ENCODE measurements around the gene STAT5B.
"Not testable (repeated sequence)": the region's sequence is repeated elsewhere in the genome, so short reads cannot be mapped to it uniquely, and the experiment has no call there.

The STAT5B gene

DNA sequence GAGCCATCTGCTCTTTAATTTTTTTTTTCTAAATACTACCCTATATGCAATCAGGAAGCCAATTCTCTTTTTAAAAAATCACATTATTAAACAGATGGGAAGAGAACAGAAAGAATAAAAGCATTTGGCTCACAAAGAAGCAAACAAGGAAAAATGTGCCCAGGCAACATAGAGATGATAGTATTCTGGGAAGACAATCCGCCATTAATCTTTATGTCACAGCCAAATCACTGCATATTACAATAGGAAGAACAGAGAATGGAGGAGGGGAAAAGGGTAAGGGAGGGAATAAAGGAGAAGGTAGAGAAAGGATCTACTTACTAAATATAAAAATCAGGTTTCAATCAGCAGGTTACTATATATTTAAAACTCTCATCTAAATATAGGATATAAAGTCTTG lies 34.3 kb downstream of the STAT5B start:
- DNase-seq = no peak

DNA sequence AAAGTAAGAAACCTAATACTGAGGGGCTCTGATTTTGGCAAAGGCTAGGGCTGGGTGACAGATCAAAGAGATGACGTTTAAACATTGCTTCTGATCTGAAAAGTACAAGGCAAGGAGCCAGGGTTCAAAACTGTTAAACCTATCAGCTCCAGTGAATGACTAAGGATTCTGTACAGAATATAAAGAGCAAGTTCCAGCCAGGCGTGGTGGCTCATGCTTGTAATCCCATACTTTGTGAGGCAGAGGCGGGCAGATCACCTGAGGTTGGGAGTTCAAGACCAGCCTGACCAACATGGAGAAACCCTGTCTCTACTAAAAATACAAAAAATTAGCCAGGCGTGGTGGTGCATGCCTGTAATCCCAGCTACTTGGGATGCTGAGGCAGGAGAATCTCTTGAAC lies 35.3 kb downstream of the STAT5B start:
- DNase-seq = not testable (repeated sequence)

DNA sequence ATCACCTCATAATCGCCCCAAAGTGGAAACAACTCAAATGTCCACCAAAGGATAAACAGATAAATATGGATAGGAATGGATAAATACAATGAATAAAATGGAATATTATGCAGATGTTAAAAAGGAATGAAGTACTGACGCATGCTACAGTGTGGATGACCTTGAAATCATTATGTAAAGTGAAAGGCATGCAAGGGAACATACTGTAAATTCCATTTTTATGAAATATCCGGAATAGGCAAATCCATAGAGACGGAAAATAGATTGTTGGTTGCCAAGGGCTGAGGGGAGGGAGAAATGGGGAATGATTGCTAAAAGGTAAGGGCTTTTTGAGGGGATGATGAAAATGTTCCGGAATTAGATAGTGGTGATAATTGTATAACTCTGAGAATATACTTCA lies 36.0 kb downstream of the STAT5B start:
- no peak for DNase-seq

DNA sequence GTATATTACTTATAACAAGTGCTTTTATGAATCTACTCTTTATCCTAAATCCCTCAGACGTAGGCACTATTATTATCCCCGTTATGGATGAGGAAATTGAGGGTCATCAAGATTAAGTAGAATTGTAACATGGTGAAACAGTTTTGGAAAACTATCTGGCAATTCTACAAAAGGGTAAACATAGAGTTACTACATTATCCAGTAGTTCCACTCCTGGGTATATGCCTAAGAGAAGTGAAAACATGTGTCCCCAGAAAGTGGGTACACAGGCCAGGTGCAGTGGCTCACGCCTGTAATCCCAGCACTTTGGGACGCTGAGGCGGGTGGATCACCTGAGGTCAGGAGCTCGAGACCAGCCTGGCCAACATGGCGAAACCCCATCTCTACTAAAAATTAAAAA lies 36.6 kb downstream of the STAT5B start:
- not testable (repeated sequence) for DNase-seq

DNA sequence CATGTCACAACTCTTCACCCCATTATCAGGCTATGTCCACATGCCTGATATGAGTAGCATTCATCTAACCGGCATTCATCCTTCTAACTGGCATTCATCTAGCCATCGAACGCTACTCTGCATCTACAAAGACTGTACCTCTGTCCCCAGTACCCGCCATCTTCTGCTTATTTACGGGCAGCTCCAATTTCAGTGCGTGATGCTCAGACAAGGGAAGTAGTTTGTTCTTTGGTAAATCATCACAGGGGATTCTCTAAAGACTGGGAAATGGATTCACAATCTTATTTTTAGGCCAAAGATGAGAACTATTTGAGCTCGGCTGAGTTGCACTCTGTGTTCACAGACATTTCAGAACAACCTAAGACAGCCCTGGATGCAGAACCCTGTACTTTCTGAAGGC lies 39.4 kb downstream of the STAT5B start:
- no peak for DNase-seq

GRCh38 chr17:42233994-42234393 lies 42.2 kb downstream of the STAT5B start:
- DNase-seq = no peak

DNA sequence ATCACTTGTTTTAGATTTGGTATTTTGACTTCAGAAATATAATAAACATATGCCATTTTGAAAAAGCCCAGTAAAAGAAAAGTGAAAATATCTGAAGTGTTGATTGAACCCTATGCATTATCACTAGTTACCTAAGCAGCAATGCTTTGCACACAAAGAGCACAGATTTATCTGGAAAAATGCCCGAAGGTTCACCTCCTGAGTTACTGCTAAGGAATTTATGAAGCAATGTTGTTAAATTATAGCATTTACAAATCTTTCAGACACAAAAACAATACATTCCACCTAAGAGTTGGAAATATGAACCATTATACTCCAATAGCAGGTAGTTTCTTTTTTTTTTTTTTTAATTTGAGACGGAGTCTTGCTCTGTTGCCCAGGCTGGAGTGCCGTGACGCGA lies 43.0 kb downstream of the STAT5B start:
- DNase-seq = no peak

GRCh38 chr17:42230225-42230624 lies 46.0 kb downstream of the STAT5B start:
- no peak for DNase-seq

- DNase-seq = no peak
Observed at GRCh38 chr17:42227849-42228700, 48.1 kb downstream of the STAT5B start.

DNA sequence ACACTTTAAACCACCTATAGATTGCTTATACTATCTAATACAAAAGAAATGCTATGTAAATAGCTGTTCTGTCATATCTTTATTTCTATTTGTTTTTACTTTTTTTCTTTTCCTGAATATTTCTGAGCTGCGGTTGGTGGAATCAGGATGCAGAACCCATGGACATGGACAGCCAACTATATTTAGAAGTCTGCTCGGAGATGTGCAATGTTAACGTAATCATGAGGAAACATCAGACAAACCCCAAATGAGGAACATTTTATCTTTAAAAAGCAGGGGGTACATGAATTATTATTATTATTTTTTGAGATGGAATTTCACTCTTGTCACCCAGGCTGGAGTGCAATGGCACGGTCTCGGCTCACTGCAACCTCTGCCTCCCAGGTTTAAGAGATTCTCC lies 50.5 kb downstream of the STAT5B start:
- no peak for DNase-seq

DNA sequence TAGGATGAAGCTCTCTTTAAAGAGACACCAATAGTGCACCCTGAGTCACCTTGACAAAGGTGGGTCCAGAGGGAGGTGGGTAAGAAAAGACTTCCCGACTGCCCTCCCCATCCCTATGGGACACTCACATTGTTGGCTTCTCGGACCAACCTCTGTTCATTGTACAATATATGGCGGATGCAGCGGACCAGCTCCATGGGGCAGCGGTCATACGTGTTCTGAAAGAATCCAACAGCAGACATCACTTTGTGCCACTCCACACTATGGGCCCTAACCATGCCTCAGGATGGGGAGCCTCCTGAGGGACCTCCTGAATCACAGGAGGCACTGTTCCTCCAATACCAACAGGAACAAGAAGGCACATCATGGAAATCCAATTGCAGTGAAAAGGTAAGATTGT lies 51.5 kb downstream of the STAT5B start:
- DNase-seq = no peak

GRCh38 chr17:42221886-42222745 lies 54.1 kb downstream of the STAT5B start:
- peak in 15 of 58 donors; percentile 0 to 38 (median 10) for DNase-seq

DNA sequence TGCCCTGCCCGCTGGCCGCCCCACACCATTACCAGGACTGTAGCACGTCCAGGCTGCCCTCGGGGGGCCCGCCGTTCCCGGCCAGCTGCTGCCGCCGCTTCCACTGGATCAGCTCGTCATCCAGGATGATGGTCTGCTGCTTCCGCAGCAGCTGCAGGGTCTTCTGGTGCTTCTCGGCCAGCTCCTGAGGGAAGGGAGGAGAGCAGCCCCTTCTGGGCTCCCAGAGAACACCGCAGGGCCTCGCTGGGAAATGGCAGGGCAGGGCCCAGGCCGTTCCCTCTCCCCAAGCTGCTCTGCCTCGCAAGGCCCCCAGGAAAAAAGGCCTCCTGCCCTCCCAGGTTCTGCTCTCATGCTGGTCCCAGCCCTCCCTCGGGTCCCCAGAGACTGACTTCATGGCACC lies 56.9 kb downstream of the STAT5B start:
- not testable (repeated sequence) for DNase-seq

- no peak for DNase-seq
Observed at GRCh38 chr17:42214156-42214555, 62.0 kb downstream of the STAT5B start.

- no peak for DNase-seq
Observed at GRCh38 chr17:42212382-42212781, 63.8 kb downstream of the STAT5B start.

DNA sequence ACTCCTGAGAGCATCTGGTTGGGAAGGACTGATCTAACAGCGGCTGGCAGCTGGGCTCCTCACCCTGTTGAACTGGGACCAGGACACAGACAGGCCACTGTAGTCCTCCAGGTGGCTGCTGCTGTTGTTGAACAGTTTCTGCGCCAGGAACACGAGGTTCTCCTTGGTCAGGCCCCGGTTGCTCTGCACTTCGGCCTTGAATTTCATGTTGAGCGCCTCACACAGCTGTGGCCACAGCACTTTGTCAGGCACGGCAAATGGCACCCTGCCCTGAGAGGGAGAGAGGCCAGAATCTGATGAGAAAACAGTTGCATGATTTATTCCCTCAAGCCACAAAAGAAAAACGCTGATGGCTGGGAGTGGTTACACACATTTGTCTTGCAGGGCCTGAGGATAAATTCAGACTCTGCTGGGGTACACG lies 64.3 kb downstream of the STAT5B start:
- peak in 51 of 58 donors; percentile 8 to 85 (median 59) for DNase-seq

DNA sequence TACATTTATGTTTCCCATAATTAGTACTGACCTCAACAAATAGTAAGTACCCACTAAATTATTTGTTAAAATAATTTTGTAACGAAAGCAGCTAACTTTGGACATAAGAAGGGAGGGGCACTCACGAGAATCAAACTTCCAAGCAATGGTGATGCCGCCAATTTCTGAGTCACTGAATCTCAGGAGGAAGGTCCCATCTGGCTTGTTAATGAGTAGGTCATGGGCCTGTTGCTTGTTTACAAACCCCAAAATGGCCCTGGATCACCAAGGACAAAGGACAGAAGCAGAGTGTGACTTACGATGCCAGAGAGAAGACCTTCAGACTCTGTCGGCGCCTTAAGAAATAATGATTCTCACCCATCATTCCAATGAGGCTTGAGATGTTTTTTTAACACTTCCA lies 66.1 kb downstream of the STAT5B start:
- DNase-seq = no peak

DNA sequence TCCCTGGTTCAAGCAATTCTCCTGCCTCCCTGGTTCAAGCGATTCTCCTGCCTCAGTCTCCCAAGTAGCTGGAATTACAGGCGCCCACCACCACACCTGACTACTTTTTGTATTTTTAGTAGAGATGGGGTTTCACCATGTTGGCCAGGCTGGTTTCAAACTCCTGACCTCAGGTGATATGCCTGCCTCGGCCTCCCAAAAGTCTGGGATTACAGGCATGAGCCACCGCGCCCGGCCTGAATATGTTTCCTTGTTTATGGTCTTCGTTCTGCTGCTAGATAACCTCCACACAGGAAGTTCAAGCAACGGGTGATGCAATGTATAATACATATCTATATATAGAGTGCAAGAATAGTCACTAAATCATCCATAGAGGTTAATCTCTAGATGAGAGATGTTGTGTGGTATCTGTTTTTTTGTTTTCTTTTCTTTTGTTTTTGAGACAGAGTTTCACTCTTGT lies 70.0 kb downstream of the STAT5B start:
- DNase-seq = not testable (repeated sequence)

DNA sequence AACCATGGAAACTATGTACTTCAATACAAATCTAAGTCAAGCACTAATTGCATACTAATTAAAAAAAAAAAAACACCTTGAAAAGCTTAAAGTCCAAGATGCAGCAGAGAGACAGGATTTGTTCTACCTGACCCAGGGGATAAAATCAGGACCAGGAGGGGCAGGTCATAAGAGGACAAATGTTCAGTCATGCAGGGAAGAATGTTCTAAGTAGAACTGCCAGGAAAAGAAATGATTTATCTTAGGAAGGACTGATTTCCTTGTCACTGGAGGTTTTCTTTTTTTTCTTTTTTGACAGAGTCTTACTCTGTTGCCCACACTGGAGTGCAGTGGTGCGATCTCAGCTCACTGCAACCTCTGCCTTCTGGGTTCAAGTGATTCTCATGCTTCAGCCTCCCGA lies 72.8 kb downstream of the STAT5B start:
- no peak for DNase-seq

- no peak for DNase-seq
Observed at GRCh38 chr17:42202696-42203095, 73.5 kb downstream of the STAT5B start.

DNA sequence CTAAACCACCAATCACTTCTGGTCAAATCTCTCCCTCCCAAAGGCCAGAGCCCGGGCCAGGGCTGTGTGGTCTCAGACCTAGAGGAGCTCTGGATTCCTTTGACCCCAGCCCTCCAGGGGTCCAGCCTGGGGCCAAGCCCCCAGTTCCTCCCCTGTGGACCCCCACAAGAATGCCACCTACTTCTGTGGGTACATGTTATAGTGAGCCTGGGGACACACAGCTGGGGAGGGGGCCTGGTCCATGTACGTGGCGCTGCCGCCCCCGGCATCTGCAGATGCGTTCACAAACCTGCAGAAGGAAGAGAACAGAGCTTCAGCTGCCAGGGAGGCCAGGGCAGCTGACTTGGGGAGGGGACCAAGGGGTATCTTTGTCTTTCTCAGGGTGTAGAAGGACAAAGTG lies 74.0 kb downstream of the STAT5B start:
- no peak for DNase-seq

DNA sequence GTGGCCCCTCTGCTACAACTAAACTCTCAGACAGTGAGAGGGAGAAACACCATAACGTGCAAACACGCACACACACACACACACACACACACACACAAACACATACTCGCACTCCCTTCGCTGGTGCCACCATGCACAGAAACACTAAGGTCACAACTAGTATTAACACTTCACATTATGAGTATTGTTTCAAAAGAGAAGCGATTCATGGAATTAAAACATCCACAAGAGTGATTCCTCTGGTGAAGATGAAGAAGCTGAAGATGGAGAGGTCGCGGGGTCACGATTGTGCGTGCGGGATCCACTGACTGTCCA lies 74.8 kb downstream of the STAT5B start:
- DNase-seq = no peak

Data from anterior cingulate cortex (tissue), 58 donors.